NCI-H2227 (cell line): ENCODE data around the gene UBR1.
"Not testable (repeated sequence)": the region's sequence is repeated elsewhere in the genome, so short reads cannot be mapped to it uniquely, and the experiment has no call there.

Experiments
- DNase-seq: peaks from one replicate; lab custom pipeline; 2025; ENCODE audit not compliant: unreplicated experiment; lab: John Stamatoyannopoulos, UW

The UBR1 gene

GRCh38 chr15:42979113-42979512 lies 126.7 kb downstream of the UBR1 start:
- DNase-seq: not testable (repeated sequence)

- no peak for DNase-seq
Observed at GRCh38 chr15:42974202-42974862, 131.5 kb downstream of the UBR1 start.

- no peak for DNase-seq
Observed at GRCh38 chr15:42973114-42973513, 132.7 kb downstream of the UBR1 start.

GRCh38 chr15:42971830-42972229 lies 134.0 kb downstream of the UBR1 start:
- DNase-seq: no peak

GRCh38 chr15:42964476-42964875 lies 141.4 kb downstream of the UBR1 start:
- DNase-seq: no peak

- DNase-seq: no peak
Observed at GRCh38 chr15:42955518-42955917, 150.3 kb downstream of the UBR1 start.

- DNase-seq: no peak
Observed at GRCh38 chr15:42954291-42954690, 151.5 kb downstream of the UBR1 start.

- not testable (repeated sequence) for DNase-seq
Observed at GRCh38 chr15:42948898-42949297, 156.9 kb downstream of the UBR1 start.

GRCh38 chr15:42940527-42940926 lies 165.3 kb downstream of the UBR1 start:
- DNase-seq: no peak

GRCh38 chr15:42939841-42940240 lies 166.0 kb downstream of the UBR1 start:
- no peak for DNase-seq

GRCh38 chr15:42937143-42937542 lies 168.7 kb downstream of the UBR1 start:
- no peak for DNase-seq

- DNase-seq: no peak
Observed at GRCh38 chr15:42933886-42934667, 171.8 kb downstream of the UBR1 start.

- DNase-seq: no peak
Observed at GRCh38 chr15:42932833-42933515, 172.9 kb downstream of the UBR1 start.

GRCh38 chr15:42931702-42932486 lies 173.9 kb downstream of the UBR1 start:
- no peak for DNase-seq

GRCh38 chr15:42929306-42929848 lies 176.5 kb downstream of the UBR1 start:
- DNase-seq: no peak

- peak; percentile 23 for DNase-seq
Observed at GRCh38 chr15:42921342-42921731, 184.5 kb downstream of the UBR1 start.

GRCh38 chr15:42920519-42921341 lies 185.1 kb downstream of the UBR1 start, which contains the start of gene TTBK2:
TTBK2 (minus strand) TSS chr15:42920778; CDS start chr15:42878617, 42,161 bp downstream.
- peak; percentile 98 for DNase-seq

GRCh38 chr15:42919799-42920518 lies 185.9 kb downstream of the UBR1 start:
- peak; percentile 51 for DNase-seq

GRCh38 chr15:42919308-42919707 lies 186.5 kb downstream of the UBR1 start:
- DNase-seq: no peak
